Neural crest cell (in vitro differentiated cells): ENCODE results near the gene HNF4A. TPM values are rescaled to one million over a fixed set of nuclear protein-coding genes. Genes with fewer than 3 reads are reported as not detected.

Experiments used
- DNase-seq: peaks from one replicate; pipeline ENCODE4 v3.0.0; 2021; ENCODE audit warnings: low read depth, mixed read lengths, low spot score
- H3K27ac Mint-ChIP-seq: one replicate; pipeline ENCODE4 v1.8.0; 2021; ENCODE audit warnings: mild to moderate bottlenecking, mixed read lengths; ENCODE audit not compliant: unreplicated experiment
- H3K27me3 Mint-ChIP-seq: 2 replicates; pipeline ENCODE4 v1.8.0; 2021; ENCODE audit warnings: low read depth, mild to moderate bottlenecking, mixed read lengths
- H3K36me3 Mint-ChIP-seq: 2 replicates; pipeline ENCODE4 v1.8.0; 2021; ENCODE audit warnings: low read depth, mild to moderate bottlenecking, mixed read lengths
- H3K4me1 Mint-ChIP-seq: 2 replicates; pipeline ENCODE4 v1.8.0; 2021; ENCODE audit warnings: mixed read lengths
- H3K4me3 Mint-ChIP-seq: one replicate; pipeline ENCODE4 v1.8.0; 2021; ENCODE audit warnings: mild to moderate bottlenecking, mixed read lengths
- H3K9me3 Mint-ChIP-seq: 2 replicates; pipeline ENCODE4 v1.8.0; 2021; ENCODE audit warnings: mixed read lengths
- total RNA-seq: library from RNA; stranded (reverse); gene quantifications from 2 replicates; pipeline ENCODE4 v1.2.1, GENCODE V29; 2021
- TF ChIP-seq, protein P1 (sequence below): fragments of 200-600 bp; sonication (generic); conservative IDR thresholded peaks from 2 replicates; pipeline ENCODE4 v1.5.0; 2021; ENCODE audit warnings: antibody characterized with exemption, mild to moderate bottlenecking

Gene HNF4A
- total RNA-seq, 1 donor from 2014 or later, result not detected

DNA sequence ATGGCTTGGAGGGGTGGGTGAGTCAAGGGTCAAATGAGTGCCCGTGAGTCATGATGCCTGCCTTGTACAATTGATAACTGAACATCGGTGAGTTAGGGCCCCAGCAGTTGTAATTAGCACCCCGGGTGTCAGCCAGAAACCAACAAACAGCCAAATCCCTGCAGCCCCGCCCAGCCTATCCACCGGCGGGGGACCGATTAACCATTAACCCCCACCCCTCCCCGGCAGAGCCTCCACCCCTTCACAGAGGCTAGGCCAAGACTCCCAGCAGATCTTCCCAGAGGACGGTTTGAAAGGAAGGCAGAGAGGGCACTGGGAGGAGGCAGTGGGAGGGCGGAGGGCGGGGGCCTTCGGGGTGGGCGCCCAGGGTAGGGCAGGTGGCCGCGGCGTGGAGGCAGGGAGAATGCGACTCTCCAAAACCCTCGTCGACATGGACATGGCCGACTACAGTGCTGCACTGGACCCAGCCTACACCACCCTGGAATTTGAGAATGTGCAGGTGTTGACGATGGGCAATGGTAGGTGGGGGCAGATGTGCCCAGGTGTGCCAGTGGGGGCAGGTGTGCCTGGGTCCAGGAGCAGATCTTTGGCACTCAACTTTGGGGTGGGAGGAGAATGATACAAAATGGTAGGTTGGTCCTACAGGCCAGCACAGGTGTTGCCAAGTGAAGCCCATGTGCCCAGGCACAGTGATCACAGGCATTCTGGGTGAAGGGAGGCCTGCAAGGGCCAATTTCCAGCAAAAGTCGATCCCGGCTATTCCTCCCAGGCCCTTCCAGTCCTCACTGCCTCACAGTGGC is 45.7 kb downstream of the HNF4A start:
- peaks cover 32% of the 10 kb centered on the region for H3K27me3 Mint-ChIP-seq
- H3K4me1 Mint-ChIP-seq, result no peaks in the 10 kb centered on the region
- H3K4me3 Mint-ChIP-seq, result no peak overlapping the region
- DNase-seq, result no peak
- peaks cover 3% of the 10 kb centered on the region for H3K9me3 Mint-ChIP-seq
- H3K36me3 Mint-ChIP-seq, result no peaks in the 10 kb centered on the region
- TF ChIP-seq, protein P1, sequence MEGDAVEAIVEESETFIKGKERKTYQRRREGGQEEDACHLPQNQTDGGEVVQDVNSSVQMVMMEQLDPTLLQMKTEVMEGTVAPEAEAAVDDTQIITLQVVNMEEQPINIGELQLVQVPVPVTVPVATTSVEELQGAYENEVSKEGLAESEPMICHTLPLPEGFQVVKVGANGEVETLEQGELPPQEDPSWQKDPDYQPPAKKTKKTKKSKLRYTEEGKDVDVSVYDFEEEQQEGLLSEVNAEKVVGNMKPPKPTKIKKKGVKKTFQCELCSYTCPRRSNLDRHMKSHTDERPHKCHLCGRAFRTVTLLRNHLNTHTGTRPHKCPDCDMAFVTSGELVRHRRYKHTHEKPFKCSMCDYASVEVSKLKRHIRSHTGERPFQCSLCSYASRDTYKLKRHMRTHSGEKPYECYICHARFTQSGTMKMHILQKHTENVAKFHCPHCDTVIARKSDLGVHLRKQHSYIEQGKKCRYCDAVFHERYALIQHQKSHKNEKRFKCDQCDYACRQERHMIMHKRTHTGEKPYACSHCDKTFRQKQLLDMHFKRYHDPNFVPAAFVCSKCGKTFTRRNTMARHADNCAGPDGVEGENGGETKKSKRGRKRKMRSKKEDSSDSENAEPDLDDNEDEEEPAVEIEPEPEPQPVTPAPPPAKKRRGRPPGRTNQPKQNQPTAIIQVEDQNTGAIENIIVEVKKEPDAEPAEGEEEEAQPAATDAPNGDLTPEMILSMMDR, result no peak
- H3K27ac Mint-ChIP-seq, result no peak overlapping the region

- Mint-ChIP-seq H3K27me3 (peaks cover 25% of the 10 kb centered on the region), H3K27ac (peak overlapping the region; percentile 48), H3K36me3 (no peaks in the 10 kb centered on the region), H3K4me3 (no peak overlapping the region), H3K9me3 (peaks cover 3% of the 10 kb centered on the region), H3K4me1 (no peaks in the 10 kb centered on the region)
- TF ChIP-seq, protein P1, result no peak
- no peak for DNase-seq
These were observed 46.4 kb downstream of the HNF4A start for GRCh38 chr20:44401770-44402390.

DNA sequence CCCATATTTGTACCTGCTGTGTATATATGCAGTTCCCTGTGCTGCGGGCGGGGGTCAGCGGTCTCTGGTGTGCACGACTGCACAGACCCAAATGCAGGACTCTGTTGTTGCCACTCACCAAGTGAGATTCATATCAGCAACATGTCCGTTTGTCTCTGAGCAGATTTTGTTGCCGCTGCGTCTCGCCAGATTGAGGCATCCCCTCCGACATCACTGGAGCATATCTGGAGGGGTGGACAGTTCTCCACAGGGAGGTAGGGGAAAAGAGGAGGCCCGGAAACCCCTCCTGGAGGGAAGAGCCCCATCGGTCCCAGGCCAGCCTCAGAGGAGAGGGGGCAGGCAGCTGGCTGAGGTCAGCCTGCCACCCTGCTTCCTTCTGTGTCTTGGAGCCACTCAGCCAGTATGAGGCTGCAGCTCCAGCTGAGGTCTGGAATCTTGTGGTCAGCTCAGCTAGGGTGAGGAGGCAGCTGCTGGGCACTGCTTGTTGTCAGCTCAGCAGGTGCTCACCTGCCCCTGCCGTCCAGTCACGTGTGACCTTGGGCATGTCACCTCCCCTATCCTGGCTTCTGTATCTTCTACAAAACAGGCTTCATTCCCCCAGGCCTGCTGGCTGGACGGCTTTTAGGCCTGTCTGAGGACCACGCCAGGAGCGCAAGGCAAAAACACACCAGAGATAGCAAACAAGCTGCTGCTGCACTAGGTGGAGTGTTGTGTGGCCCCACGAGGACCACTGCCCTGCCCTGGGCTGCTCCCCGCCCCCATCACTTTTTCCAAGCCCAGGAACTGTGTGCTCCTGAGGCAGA is 47.1 kb downstream of the HNF4A start:
- Mint-ChIP-seq H3K4me1 (no peaks in the 10 kb centered on the region), H3K27ac (no peak overlapping the region), H3K4me3 (no peak overlapping the region), H3K27me3 (peaks cover 22% of the 10 kb centered on the region), H3K36me3 (no peaks in the 10 kb centered on the region), H3K9me3 (peaks cover 3% of the 10 kb centered on the region)
- no peak for DNase-seq
- TF ChIP-seq, protein P1, result no peak

- DNase-seq, result no peak
- TF ChIP-seq, protein P1, result no peak
- peaks cover 3% of the 10 kb centered on the region for H3K9me3 Mint-ChIP-seq
- H3K27me3 Mint-ChIP-seq, result peaks cover 14% of the 10 kb centered on the region
- H3K4me1 Mint-ChIP-seq, result no peaks in the 10 kb centered on the region
- no peaks in the 10 kb centered on the region for H3K36me3 Mint-ChIP-seq
- H3K4me3 Mint-ChIP-seq, result no peak overlapping the region
- H3K27ac Mint-ChIP-seq, result no peak overlapping the region
These were observed 48.0 kb downstream of the HNF4A start for GRCh38 chr20:44403194-44404112.
